K562 (cell line): ENCODE measurements around the gene LAMTOR1. TPM values are rescaled to one million over a fixed set of nuclear protein-coding genes. Genes with fewer than 3 reads are reported as not detected.

Experiments
- ATAC-seq: fragments of 200-7000 bp; cut with Tn5 transposase; 3 replicates; pipeline ENCODE4 v1.9.1; 2020; ENCODE audit warnings: moderate library complexity
- BruUV-seq: library from RNA; stranded (reverse); fragments of 400-500 nt; replicated peaks from 2 replicates; lab custom pipeline; 2021; lab: Mats Ljungman, UMichigan
- CTCF ChIA-PET: fragments of 300-600 bp; formaldehyde crosslinking; extraction: SDS; loops from one replicate; lab custom pipeline; 2021; ENCODE audit warnings: low intra/inter-chr PET ratio; lab: Yijun Ruan, JAX
- POLR2A ChIA-PET: fragments of 300-600, 350-650 bp; sonication (Branson Sonifier 250); formaldehyde crosslinking; extraction: SDS; loops from one replicate; lab custom pipeline; 2021; ENCODE audit warnings: antibody characterized with exemption, inconsistent platforms; lab: Yijun Ruan, JAX
- DNase-seq, 4 experiments: peaks; one replicate each; pipeline versions ENCODE4 v3.0.0 to v3.0.0-alpha.2; 2011 to 2018; ENCODE audit warnings: low spot score in 3 of 4, mixed read lengths in 3 of 4; ENCODE audit errors: extremely low read depth in 1 of 4
- FAIRE-seq: peaks from 2 replicates; lab custom pipeline; 2011; peaks lifted over from hg19 to GRCh38; lab: Jason Lieb, UNC
- H2AFZ ChIP-seq: 2 replicates; pipeline ENCODE4 v1.6.0; 2011; ENCODE audit warnings: low read depth, low read length, control low read depth, inconsistent platforms
- H3K27ac ChIP-seq: fragments of 200-600 bp; 3 replicates; pipeline ENCODE4 v1.8.0; 2011; ENCODE audit warnings: low read depth, mild to moderate bottlenecking, control low read depth, inconsistent platforms, low read length, moderate library complexity, mixed read lengths; ENCODE audit errors: extremely low read depth
- H3K27me3 ChIP-seq, 2 experiments: fragments of 300-600 bp in 1 of 2; 2 replicates in 1 of 2; 3 replicates in 1 of 2; pipeline versions ENCODE4 v1.6.0 to v1.8.0; 2011; ENCODE audit warnings: inconsistent platforms in 2 of 2, low read length in 2 of 2, mild to moderate bottlenecking in 1 of 2, mixed read lengths in 1 of 2, moderate library complexity in 1 of 2; ENCODE audit not compliant: control insufficient read depth in 2 of 2, insufficient read depth in 2 of 2
- H3K36me3 ChIP-seq: fragments of 300-600 bp; 3 replicates; pipeline ENCODE4 v1.8.0; 2011; ENCODE audit warnings: mild to moderate bottlenecking, low read length, inconsistent platforms; ENCODE audit not compliant: control insufficient read depth, insufficient read depth
- H3K4me1 ChIP-seq, 2 experiments: fragments of 200-600 bp in 1 of 2; replicated peaks in 1 of 2; 2 replicates in 1 of 2; 3 replicates in 1 of 2; pipeline versions ENCODE4 v1.5.1 to v1.8.0; 2011; ENCODE audit warnings: inconsistent platforms in 2 of 2, low read length in 2 of 2, mild to moderate bottlenecking in 1 of 2, mixed read lengths in 1 of 2, moderate library complexity in 1 of 2; ENCODE audit not compliant: control insufficient read depth in 2 of 2, insufficient read depth in 2 of 2
- H3K4me2 ChIP-seq: 2 replicates; pipeline ENCODE4 v1.6.1; 2011; ENCODE audit warnings: low read length, control low read depth, inconsistent platforms, mixed read lengths; ENCODE audit not compliant: insufficient read depth
- H3K4me3 ChIP-seq: fragments of 200-600 bp; sonication (generic), shearing (Covaris generic); 2 replicates; pipeline ENCODE4 v1.5.1; 2016; ENCODE audit warnings: control low read depth, inconsistent platforms
- H3K79me2 ChIP-seq: fragments of 200-600 bp; 3 replicates; pipeline ENCODE4 v1.8.0; 2011; ENCODE audit warnings: low read length, inconsistent platforms; ENCODE audit not compliant: control insufficient read depth, insufficient read depth
- H3K9ac ChIP-seq, 2 experiments: 2 replicates each; pipeline versions ENCODE4 v1.6.0 to v1.6.1; 2011; ENCODE audit warnings: low read depth in 2 of 2, low read length in 2 of 2, control low read depth in 1 of 2, inconsistent platforms in 1 of 2, mild to moderate bottlenecking in 1 of 2, mixed read lengths in 1 of 2; ENCODE audit not compliant: insufficient read depth in 1 of 2
- H3K9me1 ChIP-seq: one replicate; pipeline ENCODE4 v1.6.0; 2011; ENCODE audit warnings: inconsistent platforms, mild to moderate bottlenecking, low read length, moderate library complexity; ENCODE audit not compliant: control insufficient read depth, insufficient read depth
- H3K9me3 ChIP-seq: replicated peaks from 2 replicates; pipeline ENCODE4 v1.5.1; 2011; ENCODE audit warnings: low read depth, low read length, inconsistent platforms; ENCODE audit not compliant: control insufficient read depth, insufficient read depth
- H4K20me1 ChIP-seq: replicated peaks from 2 replicates; pipeline ENCODE4 v1.6.1; 2011; ENCODE audit warnings: low read length, inconsistent platforms, mixed read lengths; ENCODE audit not compliant: control insufficient read depth, insufficient read depth
- ASH1L ChIP-seq: fragments of 450-650 bp; IDR thresholded peaks from 2 replicates; pipeline ENCODE4 v1.6.1; 2018; ENCODE audit warnings: borderline replicate concordance, mild to moderate bottlenecking, low read depth; ENCODE audit not compliant: partially characterized antibody
- DPF2 ChIP-seq: fragments of 450-650 bp; IDR thresholded peaks from 2 replicates; pipeline ENCODE4 v1.6.1; 2016
- ELK1 ChIP-seq: sonication (generic); formaldehyde crosslinking; IDR thresholded peaks from 2 replicates; pipeline ENCODE4 v1.8.1; 2022; ENCODE audit warnings: missing genetic modification reagents
- ERF ChIP-seq: fragments of 450-650 bp; formaldehyde crosslinking; IDR thresholded peaks from 2 replicates; pipeline ENCODE4 v1.4.0; 2020; ENCODE audit warnings: mild to moderate bottlenecking, mixed read lengths
- ESRRA ChIP-seq: fragments of 450-650 bp; IDR thresholded peaks from 2 replicates; pipeline ENCODE4 v1.6.1; 2014; ENCODE audit warnings: low read depth, mild to moderate bottlenecking, moderate library complexity, borderline replicate concordance
- GABPB1 ChIP-seq: sonication (generic); formaldehyde crosslinking; IDR thresholded peaks from 2 replicates; pipeline ENCODE4 v1.8.0; 2022; ENCODE audit warnings: mild to moderate bottlenecking, missing genetic modification reagents
- GABPB2 ChIP-seq: fragments of 250-450 bp; sonication (Bioruptor Pico); conservative IDR thresholded peaks from 2 replicates; pipeline ENCODE4 v1.5.1; 2021; ENCODE audit warnings: mild to moderate bottlenecking
- GMEB1 ChIP-seq: fragments of 250-450 bp; sonication (Bioruptor Pico); IDR thresholded peaks from 2 replicates; pipeline ENCODE4 v1.4.0; 2020; ENCODE audit warnings: mild to moderate bottlenecking
- KAT2B ChIP-seq: IDR thresholded peaks from one replicate; pipeline ENCODE4 v1.6.1; 2012; ENCODE audit warnings: low read depth, mild to moderate bottlenecking, control low read depth, inconsistent platforms, low read length, moderate library complexity
- MCM5 ChIP-seq: fragments of 450-650 bp; IDR thresholded peaks from 2 replicates; pipeline ENCODE4 v1.6.1; 2016; ENCODE audit warnings: low read depth
- RBM25 ChIP-seq: fragments of 200-400 bp; formaldehyde crosslinking; IDR thresholded peaks from 2 replicates; pipeline ENCODE4 v1.6.1; 2018; ENCODE audit warnings: low read length, low read depth, moderate library complexity; ENCODE audit not compliant: severe bottlenecking
- SNAPC5 ChIP-seq: fragments of 250-450 bp; sonication (Bioruptor Pico); IDR thresholded peaks from 2 replicates; pipeline ENCODE4 v1.8.0; 2021; ENCODE audit warnings: moderate library complexity, mild to moderate bottlenecking, inconsistent platforms
- TBL1XR1 ChIP-seq, 2 experiments: IDR thresholded peaks; 2 replicates each; pipeline ENCODE4 v1.6.1; 2012; ENCODE audit warnings: improper control_type of control experiment in 2 of 2, low read length in 2 of 2, mild to moderate bottlenecking in 1 of 2
- XRCC3 ChIP-seq: fragments of 450-650 bp; IDR thresholded peaks from 2 replicates; pipeline ENCODE4 v1.6.1; 2017; ENCODE audit warnings: mild to moderate bottlenecking, moderate library complexity
- ZC3H11A ChIP-seq: IDR thresholded peaks from 2 replicates; pipeline ENCODE4 v1.6.1; 2012; ENCODE audit warnings: low read depth, low read length, improper control_type of control experiment
- ZNF121 ChIP-seq: sonication (generic); formaldehyde crosslinking; conservative IDR thresholded peaks from 2 replicates; pipeline ENCODE4 v1.8.0; 2022; ENCODE audit warnings: missing genetic modification reagents
- WGBS: fragments of 100-300 bp; shearing (Covaris generic); methylation state at CpG from one replicate; pipeline ENCODE4 v1.1.6; 2016; ENCODE audit warnings: low coverage, mixed read lengths; ENCODE audit not compliant: insufficient coverage; ENCODE audit errors: missing lambda C conversion rate; 5-methylcytosine and 5-hydroxymethylcytosine counted together
- in situ Hi-C: fragments of 300-500 bp; cut with MboI; formaldehyde crosslinking; loops from 4 replicates; pipeline ENCODE4 v1.15.0; 2018; ENCODE audit warnings: inconsistent platforms, mixed read lengths
- intact Hi-C: fragments of 100-400 bp; cut with micrococcal nuclease; formaldehyde crosslinking; loops from 2 replicates; pipeline ENCODE4 v1.14.2; 2022
- polyA plus RNA-seq, 8 experiments: library from polyadenylated mRNA; depleted of rRNA in 4 of 8; stranded (reverse) in 5 of 8; unstranded in 3 of 8; fragments of >200 nt; fragmentation: Nextera tagmentation in 2 of 8; fragmentation: Illumina TruSeq in 1 of 8; extraction: Ambion mirVana in 2 of 8; extraction: Trizol in 1 of 8; gene quantifications; 2 replicates each; pipeline versions ENCODE4 v1.2.1 to v1.2.3, GENCODE V29; 2011 to 2014; ENCODE audit warnings: inconsistent platforms in 1 of 8, missing spikeins in 1 of 8
- total RNA-seq, 7 experiments: library from RNA; depleted of rRNA in 6 of 7; stranded (reverse); fragments of >200 nt in 6 of 7; fragmentation: Illumina TruSeq in 2 of 7; extraction: Trizol in 2 of 7; gene quantifications; 2 replicates each; pipeline versions ENCODE4 v1.2.1 to v1.2.3, GENCODE V29; 2011 to 2021; ENCODE audit warnings: low replicate concordance in 1 of 7

Gene LAMTOR1
- total and polyA plus RNA-seq, 9 of the 15 experiments (the other 6 are each of a cell fraction or from before 2014, with no cell fraction given): 62.6 to 104 (median 85.3) TPM

- ATAC-seq (no peak), DNase-seq (peak in 1 of 4 experiments; percentile 40), FAIRE-seq (no peak)
- CTCF ChIA-PET: no interaction called here
- peaks cover 10 to 39% of the 10 kb centered on the region in 2 experiments; a peak in 4 of 5 replicates for H3K4me1 ChIP-seq
- no peaks in the 10 kb centered on the region for H3K9me1 ChIP-seq
- peaks cover 43% of the 10 kb centered on the region for H3K79me2 ChIP-seq
- H3K36me3 ChIP-seq: peaks cover 63% of the 10 kb centered on the region
- TF ChIP-seq GABPB1 (CRISPR knock-in tag) (0 out of 2 replicates have a peak, but pooled peaks have one; percentile 44), TBL1XR1 (IDR thresholded peaks at IDR 0.05; ENCODE audit: low read length in 2 of 2) (no peak), ASH1L (no peak), ZC3H11A (no peak), ESRRA (no peak), RBM25 (peak; percentile 32), ERF (CRISPR knock-in tag) (no peak), ZNF121 (peak; percentile 96), KAT2B (no peak), SNAPC5 (CRISPR knock-in tag) (no peak), MCM5 (no peak), DPF2 (no peak), XRCC3 (no peak), ELK1 (CRISPR knock-in tag) (no peak), GABPB2 (CRISPR knock-in tag) (no peak), GMEB1 (CRISPR knock-in tag) (no peak)
- intact Hi-C loops (loop anchor here (5.0 kb wide), 1 partner anchor 332 kb away; the partner anchor contains the start of gene CLPB), in situ Hi-C loops (no loop called here)
- peak overlapping the region; percentile 95 for H3K27ac ChIP-seq
- H3K4me2 ChIP-seq: no peak overlapping the region; the same call in 1 of the 2 replicates
- 52% methylated on average over 3 of the region's 3 CpGs for whole genome bisulfite sequencing
- no TSS peak for BruUV-seq
- H3K4me3 ChIP-seq: no peak overlapping the region
- H4K20me1 ChIP-seq: no peaks in the 10 kb centered on the region
- no peak overlapping the region for H2AFZ ChIP-seq
- H3K9ac ChIP-seq: peak overlapping the region in 1 of 2 experiments; percentile 96; a peak in 3 of 4 replicates
- H3K9me3 ChIP-seq: no peaks in the 10 kb centered on the region
- POLR2A ChIA-PET: interaction anchor here (0.5 to 3.4 kb wide), 12 partner anchors 7 to 391 kb away, joined by 3 to 21 read pairs (median 6); partner anchors contain the start of gene ANAPC15
- no peaks in the 10 kb centered on the region for H3K27me3 ChIP-seq
Observed at GRCh38 chr11:72100009-72100408, 3.1 kb downstream of the LAMTOR1 start.
